CD14-positive monocyte (primary cell): ENCODE measurements around the gene TNPO3. TPM values are rescaled to one million over a fixed set of nuclear protein-coding genes. Genes with fewer than 3 reads are reported as not detected.

Experiments
- DNase-seq, 3 donors: peaks; one replicate each; pipeline ENCODE4 v3.0.0-alpha.2; 2011 to 2022
- H2AFZ ChIP-seq: 2 replicates; pipeline ENCODE4 v1.6.0; 2012; ENCODE audit warnings: mild to moderate bottlenecking, low read depth, low read length, inconsistent platforms; ENCODE audit not compliant: insufficient read depth, poor library complexity, severe bottlenecking
- H3K27ac ChIP-seq, 2 donors: 1 replicate in 1 of 2; 2 replicates in 1 of 2; pipeline ENCODE4 v1.5.1; 2012 to 2013; ENCODE audit warnings: low read length in 2 of 2, control low read depth in 1 of 2, inconsistent platforms in 1 of 2, low read depth in 1 of 2, mild to moderate bottlenecking in 1 of 2
- H3K27me3 ChIP-seq, 2 donors: one replicate each; pipeline versions ENCODE4 v1.6.0 to v1.6.1; 2011 to 2013; ENCODE audit warnings: low read length in 2 of 2; ENCODE audit not compliant: control insufficient read depth in 2 of 2, insufficient read depth in 2 of 2
- H3K36me3 ChIP-seq, 2 donors: replicated peaks in 1 of 2; 1 replicate in 1 of 2; 2 replicates in 1 of 2; pipeline versions ENCODE4 v1.5.1 to v1.6.1; 2012 to 2013; ENCODE audit warnings: low read length in 2 of 2, control low read depth in 1 of 2, inconsistent platforms in 1 of 2, mild to moderate bottlenecking in 1 of 2; ENCODE audit not compliant: insufficient read depth in 2 of 2, control insufficient read depth in 1 of 2
- H3K4me1 ChIP-seq, 2 donors: 1 replicate in 1 of 2; 2 replicates in 1 of 2; pipeline versions ENCODE4 v1.5.1 to v1.6.1; 2012 to 2013; ENCODE audit warnings: low read length in 2 of 2, control low read depth in 1 of 2, inconsistent platforms in 1 of 2, mild to moderate bottlenecking in 1 of 2, moderate library complexity in 1 of 2; ENCODE audit not compliant: insufficient read depth in 2 of 2, control insufficient read depth in 1 of 2
- H3K4me2 ChIP-seq: replicated peaks from 2 replicates; pipeline ENCODE3; 2012; ENCODE audit warnings: low read length, moderate library complexity, mild to moderate bottlenecking; ENCODE audit not compliant: poor library complexity, severe bottlenecking; ENCODE audit errors: extremely low read depth
- H3K4me3 ChIP-seq, 3 experiments: fragments of 200-600 bp in 1 of 3; sonication (generic) in 1 of 3; replicated peaks in 1 of 3; 1 replicate in 2 of 3; 2 replicates in 1 of 3; pipeline ENCODE4 v1.5.1; 2011 to 2013; ENCODE audit warnings: low read length in 3 of 3, mild to moderate bottlenecking in 3 of 3, control low read depth in 2 of 3, low read depth in 2 of 3, inconsistent platforms in 1 of 3, moderate library complexity in 1 of 3
- H3K79me2 ChIP-seq: 2 replicates; pipeline ENCODE4 v1.6.0; 2012; ENCODE audit warnings: mild to moderate bottlenecking, control low read depth, inconsistent platforms, low read length, moderate library complexity; ENCODE audit not compliant: insufficient read depth
- H3K9ac ChIP-seq: 2 replicates; pipeline ENCODE4 v1.6.0; 2017; ENCODE audit warnings: low read length, mild to moderate bottlenecking; ENCODE audit not compliant: insufficient read depth, poor library complexity, severe bottlenecking
- H3K9me3 ChIP-seq, 2 donors: replicated peaks in 1 of 2; 1 replicate in 1 of 2; 2 replicates in 1 of 2; pipeline versions ENCODE4 v1.5.1 to v1.6.1; 2012 to 2013; ENCODE audit warnings: low read length in 2 of 2, control low read depth in 1 of 2; ENCODE audit not compliant: control insufficient read depth in 1 of 2, insufficient read depth in 1 of 2
- H4K20me1 ChIP-seq: 2 replicates; pipeline ENCODE4 v1.6.0; 2012; ENCODE audit warnings: mild to moderate bottlenecking, low read length, control low read depth, moderate library complexity; ENCODE audit not compliant: insufficient read depth
- H3K27ac Mint-ChIP-seq, 7 donors: one replicate each; pipeline ENCODE4 v1.8.0; 2020; ENCODE audit warnings: mild to moderate bottlenecking in 7 of 7, mixed read lengths in 7 of 7, moderate library complexity in 6 of 7, inconsistent platforms in 2 of 7
- H3K27me3 Mint-ChIP-seq, 3 donors: one replicate each; pipeline ENCODE4 v1.8.0; 2021 to 2022; ENCODE audit warnings: low read depth in 3 of 3, mild to moderate bottlenecking in 3 of 3, mixed read lengths in 3 of 3, moderate library complexity in 3 of 3, inconsistent platforms in 1 of 3
- H3K36me3 Mint-ChIP-seq, 2 donors: one replicate each; pipeline ENCODE4 v1.8.0; 2020; ENCODE audit warnings: mixed read lengths in 2 of 2, inconsistent platforms in 1 of 2, mild to moderate bottlenecking in 1 of 2
- H3K4me1 Mint-ChIP-seq: one replicate; pipeline ENCODE4 v1.8.0; 2020; ENCODE audit warnings: mild to moderate bottlenecking, mixed read lengths
- H3K4me3 Mint-ChIP-seq, 2 donors: one replicate each; pipeline ENCODE4 v1.8.0; 2020; ENCODE audit warnings: mild to moderate bottlenecking in 2 of 2, mixed read lengths in 2 of 2, moderate library complexity in 1 of 2
- H3K9me3 Mint-ChIP-seq, 7 donors: one replicate each; pipeline ENCODE4 v1.8.0; 2020 to 2022; ENCODE audit warnings: mixed read lengths in 7 of 7, mild to moderate bottlenecking in 6 of 7, moderate library complexity in 6 of 7, inconsistent platforms in 2 of 7
- WGBS: methylation state at CpG from one replicate; pipeline ENCODE4 v1.1.5; 2013; ENCODE audit warnings: missing lambda C conversion rate; ENCODE audit not compliant: insufficient coverage; 5-methylcytosine and 5-hydroxymethylcytosine counted together
- intact Hi-C, 2 donors: fragments of 100-400 bp; cut with micrococcal nuclease; formaldehyde crosslinking; loops; one replicate each; pipeline versions ENCODE4 v1.15.0 to v1.15.1; 2023
- polyA plus RNA-seq, 3 donors: library from polyadenylated mRNA; depleted of rRNA in 1 of 3; unstranded in 2 of 3; stranded (reverse) in 1 of 3; fragments of 300-500 nt in 2 of 3; fragments of >200 nt in 1 of 3; fragmentation: Illumina TruSeq in 2 of 3; gene quantifications; 1 replicate in 2 of 3; 2 replicates in 1 of 3; pipeline ENCODE4 v1.2.3, GENCODE V29; 2012 to 2021
- TF ChIP-seq, protein P1 (sequence below): fragments of 200-600 bp; IDR thresholded peaks from one replicate; pipeline ENCODE4 v1.8.0; 2022; ENCODE audit warnings: antibody characterized with exemption, mild to moderate bottlenecking

TNPO3 gene
- polyA plus RNA-seq, 3 donors = 17.0 to 23.8 (median 19.7) TPM

GRCh38 chr7:128988372-128988771 is 66.5 kb downstream of the TNPO3 start:
- Mint-ChIP-seq H3K4me1 (no peaks in the 10 kb centered on the region), H3K9me3 (no peaks in the 10 kb centered on the region), H3K27ac (peak overlapping the region in 1 of 7 donors; percentile 13), H3K27me3 (no peaks in the 10 kb centered on the region), H3K36me3 (peaks cover 74 to 85% of the 10 kb centered on the region in 2 donors), H3K4me3 (no peak overlapping the region)
- H3K4me2 ChIP-seq = no peak overlapping the region
- H4K20me1 ChIP-seq = no peaks in the 10 kb centered on the region
- H3K27ac ChIP-seq = no peak overlapping the region
- H3K36me3 ChIP-seq = peaks cover 90 to 100% of the 10 kb centered on the region in 2 donors
- intact Hi-C loops = no loop called here
- no peaks in the 10 kb centered on the region for H3K27me3 ChIP-seq
- TF ChIP-seq, protein P1, sequence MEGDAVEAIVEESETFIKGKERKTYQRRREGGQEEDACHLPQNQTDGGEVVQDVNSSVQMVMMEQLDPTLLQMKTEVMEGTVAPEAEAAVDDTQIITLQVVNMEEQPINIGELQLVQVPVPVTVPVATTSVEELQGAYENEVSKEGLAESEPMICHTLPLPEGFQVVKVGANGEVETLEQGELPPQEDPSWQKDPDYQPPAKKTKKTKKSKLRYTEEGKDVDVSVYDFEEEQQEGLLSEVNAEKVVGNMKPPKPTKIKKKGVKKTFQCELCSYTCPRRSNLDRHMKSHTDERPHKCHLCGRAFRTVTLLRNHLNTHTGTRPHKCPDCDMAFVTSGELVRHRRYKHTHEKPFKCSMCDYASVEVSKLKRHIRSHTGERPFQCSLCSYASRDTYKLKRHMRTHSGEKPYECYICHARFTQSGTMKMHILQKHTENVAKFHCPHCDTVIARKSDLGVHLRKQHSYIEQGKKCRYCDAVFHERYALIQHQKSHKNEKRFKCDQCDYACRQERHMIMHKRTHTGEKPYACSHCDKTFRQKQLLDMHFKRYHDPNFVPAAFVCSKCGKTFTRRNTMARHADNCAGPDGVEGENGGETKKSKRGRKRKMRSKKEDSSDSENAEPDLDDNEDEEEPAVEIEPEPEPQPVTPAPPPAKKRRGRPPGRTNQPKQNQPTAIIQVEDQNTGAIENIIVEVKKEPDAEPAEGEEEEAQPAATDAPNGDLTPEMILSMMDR = no peak
- no peak overlapping the region for H3K4me3 ChIP-seq
- H3K9me3 ChIP-seq = no peaks in the 10 kb centered on the region
- no peaks in the 10 kb centered on the region for H3K79me2 ChIP-seq
- no peaks in the 10 kb centered on the region for H3K4me1 ChIP-seq
- H3K9ac ChIP-seq = no peak overlapping the region
- no peak for DNase-seq
- H2AFZ ChIP-seq = no peak overlapping the region

DNA sequence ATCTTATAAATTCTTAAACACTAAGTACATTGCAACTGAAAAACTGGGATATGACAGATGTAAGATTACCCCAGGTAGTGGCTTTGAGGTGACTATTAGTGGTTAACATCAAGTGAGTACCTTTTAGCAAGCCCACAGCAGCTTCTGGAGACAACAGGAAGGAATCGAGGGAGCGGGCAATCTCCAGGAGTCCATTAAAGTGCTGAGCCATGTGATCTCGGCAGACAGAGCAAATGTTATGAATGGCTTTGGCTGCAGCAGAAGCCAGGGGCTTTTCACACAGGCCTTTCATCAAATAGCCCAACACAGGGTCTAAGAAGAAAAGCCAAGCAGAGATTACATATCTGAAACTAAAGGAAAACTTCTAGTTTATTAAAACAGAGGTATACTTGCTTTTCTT is 68.3 kb downstream of the TNPO3 start:
- intact Hi-C loops = no loop called here
- H3K4me1 ChIP-seq = no peaks in the 10 kb centered on the region
- no peaks in the 10 kb centered on the region for H3K27me3 ChIP-seq
- H3K79me2 ChIP-seq = no peaks in the 10 kb centered on the region
- TF ChIP-seq, protein P1 = no peak
- Mint-ChIP-seq H3K4me1 (no peaks in the 10 kb centered on the region), H3K36me3 (peaks cover 80 to 88% of the 10 kb centered on the region in 2 donors), H3K9me3 (no peaks in the 10 kb centered on the region), H3K4me3 (no peak overlapping the region), H3K27ac (no peak overlapping the region), H3K27me3 (no peaks in the 10 kb centered on the region)
- H4K20me1 ChIP-seq = no peaks in the 10 kb centered on the region
- H3K9me3 ChIP-seq = no peaks in the 10 kb centered on the region
- H3K36me3 ChIP-seq = peaks cover 90 to 100% of the 10 kb centered on the region in 2 donors
- H3K9ac ChIP-seq = no peak overlapping the region
- 100% methylated on average over 3 of the region's 3 CpGs for WGBS
- no peak overlapping the region for H2AFZ ChIP-seq
- H3K4me3 ChIP-seq = no peak overlapping the region
- no peak overlapping the region for H3K4me2 ChIP-seq
- DNase-seq = no peak
- H3K27ac ChIP-seq = no peak overlapping the region
